Measurements from ENCODE around the gene MYO18A. TPM values are rescaled to one million over a fixed set of nuclear protein-coding genes. Genes with fewer than 3 reads are reported as not detected.

MYO18A gene
- total and polyA plus RNA-seq, 2 of the 4 experiments (the other 2 are of a cell fraction), result 22.4 to 39.1 TPM

GRCh38 chr17:29119265-29119664, 60.9 kb downstream of the MYO18A start:
- 100% methylated on average over 1 of the region's 6 CpGs; no CpG with 5 or more reads in 1 of the 2 experiments for WGBS, 2 experiments (ENCODE audit: extremely low coverage in 2 of 2, insufficient read length in 1 of 2)
- Histone ChIP-seq H4K91ac (ENCODE audit: insufficient read depth, low read depth, low read length) (no peak overlapping the region), H2BK20ac (ENCODE audit: low read depth, low read length) (no peak overlapping the region), H3K18ac (ENCODE audit: low read depth, low read length) (no peak overlapping the region), H2AK5ac (ENCODE audit: low read depth, low read length) (no peak overlapping the region), H3K4me1 (ENCODE audit: control insufficient read depth, insufficient read depth, low read length) (no peaks in the 10 kb centered on the region), H3K79me1 (ENCODE audit: low read depth in 1 of 2, low read length in 2 of 2) (peaks cover 5 to 23% of the 10 kb centered on the region in 2 experiments; a peak in 3 of 4 replicates), H2BK15ac (ENCODE audit: low read depth, low read length) (no peak overlapping the region), H3K9me3 (ENCODE audit: control insufficient read depth, insufficient read depth, low read length) (no peaks in the 10 kb centered on the region), H3K4me3 (ENCODE audit: insufficient read depth, low read depth, low read length) (no peak overlapping the region), H2BK120ac (ENCODE audit: low read depth, low read length) (no peak overlapping the region), H3K14ac (replicated peaks; ENCODE audit: low read depth, low read length) (no peak overlapping the region), H3K9me1 (ENCODE audit: insufficient read depth, low read length) (0 out of 2 replicates have a peak, but pooled peaks cover 7% of the 10 kb centered on the region), H2BK5ac (ENCODE audit: low read depth, low read length, poor library complexity, severe bottlenecking) (no peak overlapping the region), H4K5ac (ENCODE audit: low read depth, low read length) (no peak overlapping the region), H3K27ac (ENCODE audit: insufficient read depth, low read length) (no peak overlapping the region), H3K27me3 (ENCODE audit: control insufficient read depth, insufficient read depth, low read length) (no peaks in the 10 kb centered on the region), H3K4me2 (ENCODE audit: low read depth, low read length) (no peak overlapping the region), H2AFZ (replicated peaks; ENCODE audit: low read length, poor library complexity) (no peak overlapping the region), H3K36me3 (ENCODE audit: control insufficient read depth, insufficient read depth, low read length) (peaks cover 30% of the 10 kb centered on the region), H2AK9ac (replicated peaks; ENCODE audit: low read depth, low read length, poor library complexity) (no peak overlapping the region), H3K9ac (ENCODE audit: low read depth, low read length) (no peak overlapping the region), H4K20me1 (ENCODE audit: insufficient read depth, low read length) (peaks cover 44% of the 10 kb centered on the region), H3K4ac (ENCODE audit: low read depth, low read length) (no peak overlapping the region), H4K8ac (ENCODE audit: low read depth in 2 of 2, low read length in 2 of 2) (no peak overlapping the region), H3K23ac (ENCODE audit: low read depth, low read length) (no peak overlapping the region), H3K56ac (ENCODE audit: extremely low read depth, insufficient read depth, low read length) (no peak overlapping the region)
- in situ Hi-C loops (cut with MboI; ENCODE audit: low sequenced_read_pairs), result no loop called here
- no TSS peak for BruUV-seq (replicated peaks)
- DNase-seq (no peak), ATAC-seq (ENCODE audit: low read depth) (no peak)
- ChIA-PET POLR2A (ENCODE audit: unreplicated experiment) (no interaction called here), CTCF (interaction anchor here (0.6 kb wide), 1 partner anchor 136 kb away, joined by 3 read pairs; no protein-coding TSS in a partner anchor)
- TF ChIP-seq ELK1 (IDR thresholded peaks at IDR 0.05; ENCODE audit: borderline replicate concordance, low read depth, low read length) (no peak), FOS (IDR thresholded peaks at IDR 0.05; ENCODE audit: low read depth, low read length) (no peak), CEBPB (IDR thresholded peaks at IDR 0.05; ENCODE audit: low read depth, low read length) (no peak), SMC3 (IDR thresholded peaks at IDR 0.05; ENCODE audit: low read depth, low read length) (no peak), CHD1 (IDR thresholded peaks at IDR 0.05; ENCODE audit: low read depth, low read length) (no peak), MXI1 (IDR thresholded peaks at IDR 0.05; ENCODE audit: borderline replicate concordance, low read depth, low read length) (no peak), RFX5 (IDR thresholded peaks at IDR 0.05; ENCODE audit: low read depth, low read length) (no peak), POLR2A (IDR thresholded peaks at IDR 0.05; ENCODE audit: low read depth, low read length) (no peak), NFE2L2 (IDR thresholded peaks at IDR 0.05; ENCODE audit: low read depth, low read length) (no peak), RAD21 (IDR thresholded peaks at IDR 0.05; ENCODE audit: low read length) (no peak), RCOR1 (IDR thresholded peaks at IDR 0.05; ENCODE audit: insufficient replicate concordance, low read length) (no peak), MAZ (IDR thresholded peaks at IDR 0.05; ENCODE audit: borderline replicate concordance, low read depth, low read length) (no peak), CTCF (conservative IDR thresholded peaks at IDR 0.05; ENCODE audit: low read depth, low read length) (no peak), MAFK (IDR thresholded peaks at IDR 0.05; ENCODE audit: low read depth, low read length) (no peak)
- intact Hi-C loops (cut with micrococcal nuclease), result no loop called here
- dilution Hi-C loops (cut with HindIII; ENCODE audit: low sequenced_read_pairs, unreplicated experiment), result no loop called here

All from IMR-90 (cell line).